Body of pancreas (tissue), 4 donors: ENCODE results near the gene ONECUT2. TPM values are rescaled to one million over a fixed set of nuclear protein-coding genes. Genes with fewer than 3 reads are reported as not detected.
"Not testable (repeated sequence)": the region's sequence is repeated elsewhere in the genome, so short reads cannot be mapped to it uniquely, and the experiment has no call there.

ENCODE experiments used
- ATAC-seq: fragments of 150-250 bp; one replicate; pipeline ENCODE4 v1.9.1; 2016
- DNase-seq, 4 donors: peaks; one replicate each; pipeline ENCODE4 v3.0.0-alpha.2; 2019
- H3K27ac ChIP-seq, 4 donors: fragments of 200-600 bp; sonication (generic); 1 replicate in 3 of 4; 2 replicates in 1 of 4; pipeline versions ENCODE4 v1.5.1 to v1.6.1; 2016 to 2019; ENCODE audit warnings: mild to moderate bottlenecking in 1 of 4, mixed read lengths in 1 of 4, moderate library complexity in 1 of 4
- H3K27me3 ChIP-seq, 2 donors: fragments of 200-600 bp; sonication (generic); one replicate each; pipeline ENCODE4 v1.6.0; 2016; ENCODE audit warnings: mild to moderate bottlenecking in 1 of 2
- H3K36me3 ChIP-seq, 2 donors: fragments of 200-600 bp; sonication (generic); replicated peaks in 1 of 2; 2 replicates each; pipeline ENCODE4 v1.5.1; 2016; ENCODE audit warnings: low read depth in 2 of 2; ENCODE audit not compliant: insufficient read depth in 1 of 2
- H3K4me1 ChIP-seq: fragments of 200-600 bp; sonication (generic); one replicate; pipeline ENCODE4 v1.6.0; 2016
- H3K4me3 ChIP-seq, 2 donors: fragments of 200-600 bp; sonication (generic); 1 replicate in 1 of 2; 2 replicates in 1 of 2; pipeline ENCODE4 v1.5.1; 2016 to 2019
- H3K9me3 ChIP-seq, 3 donors: fragments of 200-600 bp; sonication (generic); 1 replicate in 2 of 3; 2 replicates in 1 of 3; pipeline ENCODE4 v1.5.1; 2016
- POLR2A ChIP-seq, 3 donors: fragments of 450-650 bp; IDR thresholded peaks; one replicate each; pipeline ENCODE4 v1.6.1; 2016; ENCODE audit warnings: antibody characterized with exemption in 3 of 3, mild to moderate bottlenecking in 2 of 3
- WGBS, 2 donors: methylation state at CpG; one replicate each; pipeline ENCODE4 v1.1.5; 2017; 5-methylcytosine and 5-hydroxymethylcytosine counted together
- intact Hi-C: fragments of 100-400 bp; cut with DNase I; formaldehyde crosslinking; loops from one replicate; pipeline ENCODE4 v1.15.1; 2023
- total RNA-seq, 2 donors: library from RNA; depleted of rRNA; stranded (reverse); fragments of >200 nt; gene quantifications; one replicate each; pipeline ENCODE4 v1.1.0, GENCODE V29; 2016
- TF ChIP-seq, protein P1 (sequence below), 7 experiments: fragments of 450-650 bp in 4 of 7; fragments of 200-600 bp in 3 of 7; sonication (generic) in 3 of 7; IDR thresholded peaks; one replicate each; pipeline ENCODE4 v1.5.1; 2016 to 2019; ENCODE audit warnings: antibody characterized with exemption in 7 of 7

Gene ONECUT2
- 1 to 10 TPM; 2.6 to 3.1 TPM for total RNA-seq

DNA sequence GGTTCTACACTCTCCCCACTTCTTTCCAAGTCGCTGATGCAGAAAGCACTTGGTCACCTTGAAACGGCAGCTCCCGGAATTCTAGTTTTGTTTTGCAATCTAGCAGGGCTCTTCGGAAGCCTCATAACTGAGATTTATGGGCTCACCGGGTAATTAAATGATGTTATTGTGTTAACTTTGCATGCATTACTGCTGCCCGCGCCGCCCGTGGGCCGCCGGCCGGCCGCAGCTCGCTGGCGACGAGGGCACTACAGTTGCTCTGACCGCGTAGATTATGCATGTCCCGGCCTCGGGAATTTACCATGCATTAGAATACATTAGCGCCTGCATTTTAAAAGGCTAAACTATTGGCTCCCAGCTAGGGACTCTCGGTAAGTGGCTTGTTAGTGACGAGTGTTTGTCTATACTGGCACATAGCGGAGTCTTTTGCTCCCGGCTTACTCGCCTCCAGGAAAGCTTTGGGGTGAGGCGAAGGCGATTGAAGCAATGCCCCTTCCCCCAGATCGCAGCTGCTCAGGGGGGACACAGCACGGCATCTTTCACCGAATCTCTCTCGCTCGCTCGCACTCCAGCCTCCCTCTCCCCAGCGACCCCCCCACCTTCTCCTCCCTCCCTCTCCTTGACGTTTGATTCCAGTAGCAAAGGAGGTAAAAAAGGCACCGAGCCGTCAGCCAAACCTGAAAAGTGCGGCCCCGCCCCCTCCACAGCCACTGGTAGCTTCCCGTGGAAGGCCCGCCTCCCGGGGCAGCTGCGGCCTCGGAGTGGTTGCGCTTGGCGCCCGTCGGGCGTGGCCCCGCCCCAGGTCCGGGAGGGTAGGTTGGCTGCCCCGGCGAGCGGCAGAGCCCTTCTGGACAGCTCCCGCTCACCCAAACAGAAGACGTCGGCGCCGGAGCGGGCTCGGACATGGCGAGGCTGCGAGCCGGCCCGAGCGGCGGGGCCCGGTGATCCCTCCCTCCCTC lies at the start of gene ONECUT2:
Gene ONECUT2 (plus strand): TSS at position 839 of the 959 bp plus-strand sequence. CDS start 343 bp downstream, outside the sequence.
- TF ChIP-seq, protein P1, sequence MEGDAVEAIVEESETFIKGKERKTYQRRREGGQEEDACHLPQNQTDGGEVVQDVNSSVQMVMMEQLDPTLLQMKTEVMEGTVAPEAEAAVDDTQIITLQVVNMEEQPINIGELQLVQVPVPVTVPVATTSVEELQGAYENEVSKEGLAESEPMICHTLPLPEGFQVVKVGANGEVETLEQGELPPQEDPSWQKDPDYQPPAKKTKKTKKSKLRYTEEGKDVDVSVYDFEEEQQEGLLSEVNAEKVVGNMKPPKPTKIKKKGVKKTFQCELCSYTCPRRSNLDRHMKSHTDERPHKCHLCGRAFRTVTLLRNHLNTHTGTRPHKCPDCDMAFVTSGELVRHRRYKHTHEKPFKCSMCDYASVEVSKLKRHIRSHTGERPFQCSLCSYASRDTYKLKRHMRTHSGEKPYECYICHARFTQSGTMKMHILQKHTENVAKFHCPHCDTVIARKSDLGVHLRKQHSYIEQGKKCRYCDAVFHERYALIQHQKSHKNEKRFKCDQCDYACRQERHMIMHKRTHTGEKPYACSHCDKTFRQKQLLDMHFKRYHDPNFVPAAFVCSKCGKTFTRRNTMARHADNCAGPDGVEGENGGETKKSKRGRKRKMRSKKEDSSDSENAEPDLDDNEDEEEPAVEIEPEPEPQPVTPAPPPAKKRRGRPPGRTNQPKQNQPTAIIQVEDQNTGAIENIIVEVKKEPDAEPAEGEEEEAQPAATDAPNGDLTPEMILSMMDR (IDR thresholded peaks at IDR 0.05) = no peak
- peak in 2 of 3 donors; percentile 31 to 36 for TF ChIP-seq POLR2A (IDR thresholded peaks at IDR 0.05)
- peak; percentile 97 for ATAC-seq
- H3K4me1 ChIP-seq = peaks cover 64% of the 10 kb centered on the region

DNA sequence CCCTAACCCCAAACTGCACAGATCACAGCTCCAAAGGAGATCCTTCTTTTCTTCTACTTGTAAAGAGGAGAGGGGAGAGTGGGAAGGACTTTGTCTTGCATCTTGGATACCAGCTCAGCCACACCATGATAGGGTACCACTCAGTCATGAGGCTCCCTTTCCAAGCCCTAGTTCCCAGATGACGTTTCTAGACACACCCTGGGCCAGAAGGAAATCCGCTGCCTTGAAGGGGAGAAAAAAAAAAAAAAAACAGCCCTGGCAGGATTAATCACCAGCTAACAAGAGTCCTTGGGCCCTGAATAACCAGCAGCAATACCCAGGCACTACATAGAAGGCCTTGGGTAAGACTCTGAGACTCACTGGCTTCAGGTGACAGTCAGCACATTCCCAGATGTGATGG lies 45.9 kb upstream of the ONECUT2 start:
- TF ChIP-seq POLR2A (IDR thresholded peaks at IDR 0.05) = no peak
- TF ChIP-seq, protein P1 (IDR thresholded peaks at IDR 0.05) = no peak
- H3K4me1 ChIP-seq = no peaks in the 10 kb centered on the region
- no peak overlapping the region for H3K27ac ChIP-seq
- 53 to 56% methylated on average over 2 of the region's 2 CpGs for WGBS, 2 donors
- no peaks in the 10 kb centered on the region for H3K36me3 ChIP-seq
- intact Hi-C loops = no loop called here
- ATAC-seq (no peak), DNase-seq (no peak)
- no peaks in the 10 kb centered on the region for H3K27me3 ChIP-seq
- no peak overlapping the region for H3K4me3 ChIP-seq
- H3K9me3 ChIP-seq = no peaks in the 10 kb centered on the region

More for the DNA sequence above, at the start of gene ONECUT2:
- WGBS, 2 donors = 0 to 1% methylated on average over 26 to 67 of the region's 69 CpGs
- no peaks in the 10 kb centered on the region for H3K9me3 ChIP-seq
- H3K27me3 ChIP-seq = peaks cover 6 to 53% of the 10 kb centered on the region in 2 donors
- intact Hi-C loops = loop anchor here (5.0 kb wide), 1 partner anchor 568 kb away; no protein-coding TSS in a partner anchor
- DNase-seq = peak; percentile 95 to 98 (median 96)
- H3K27ac ChIP-seq = no peak within 1 kb of the TSS
- peak within 1 kb of the TSS in 1 of 2 donors; percentile 39 for H3K4me3 ChIP-seq
- no peaks in the 10 kb centered on the region for H3K36me3 ChIP-seq

DNA sequence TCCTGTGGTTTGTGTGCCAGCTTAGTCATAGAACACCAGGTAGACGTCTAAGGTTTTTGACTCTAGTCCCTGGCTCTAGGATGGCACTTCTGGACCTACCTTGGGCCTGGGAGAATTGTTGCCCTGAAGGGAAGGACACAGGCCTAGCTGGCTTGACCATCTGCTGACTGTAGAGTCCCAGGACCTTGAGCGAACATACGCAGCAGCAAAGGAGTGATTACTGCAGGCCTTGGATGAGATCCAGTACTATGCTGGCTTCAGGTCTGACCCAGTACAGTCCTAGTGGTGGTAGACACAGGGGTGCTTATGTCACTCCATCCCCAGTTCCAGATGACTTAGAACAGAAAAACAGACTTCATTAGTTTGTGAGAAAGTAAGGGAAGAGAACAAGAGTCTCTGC lies 45.1 kb upstream of the ONECUT2 start:
- no peak for ATAC-seq
- H3K4me1 ChIP-seq = no peaks in the 10 kb centered on the region
- TF ChIP-seq POLR2A (IDR thresholded peaks at IDR 0.05) = no peak
- TF ChIP-seq, protein P1 (IDR thresholded peaks at IDR 0.05) = no peak

DNA sequence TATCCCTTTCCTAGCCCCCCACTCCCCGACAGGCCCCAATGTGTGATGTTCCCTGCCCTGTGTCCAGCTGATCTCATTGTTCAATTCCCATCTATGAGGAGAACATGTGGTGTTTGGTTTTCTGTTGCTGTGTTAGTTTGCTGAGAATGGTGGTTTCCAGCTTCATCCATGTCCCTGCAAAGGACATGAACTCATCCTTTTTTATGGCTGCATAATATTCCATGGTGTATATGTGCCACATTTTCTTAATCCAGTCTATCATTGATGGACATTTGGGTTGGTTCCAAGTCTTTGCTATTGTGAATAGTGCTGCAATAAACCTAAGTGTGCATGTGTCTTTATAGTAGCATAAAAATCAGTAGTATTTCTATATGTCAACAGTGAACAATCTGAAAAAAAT lies 40.4 kb upstream of the ONECUT2 start:
- H3K36me3 ChIP-seq, ATAC-seq, DNase-seq, H3K4me3 ChIP-seq, H3K4me1 ChIP-seq, H3K27ac ChIP-seq, H3K27me3 ChIP-seq, intact Hi-C loops, H3K9me3 ChIP-seq: not testable (repeated sequence)
- 55 to 88% methylated on average over 1 of the region's 1 CpG for WGBS, 2 donors

More for the DNA sequence above, 45.1 kb upstream of the ONECUT2 start:
- H3K9me3 ChIP-seq = no peaks in the 10 kb centered on the region
- no peak overlapping the region for H3K4me3 ChIP-seq
- 22 to 30% methylated on average over 3 of the region's 3 CpGs for WGBS, 2 donors
- H3K36me3 ChIP-seq = no peaks in the 10 kb centered on the region
- intact Hi-C loops = no loop called here
- DNase-seq = no peak
- H3K27me3 ChIP-seq = no peaks in the 10 kb centered on the region
- no peak overlapping the region for H3K27ac ChIP-seq

DNA sequence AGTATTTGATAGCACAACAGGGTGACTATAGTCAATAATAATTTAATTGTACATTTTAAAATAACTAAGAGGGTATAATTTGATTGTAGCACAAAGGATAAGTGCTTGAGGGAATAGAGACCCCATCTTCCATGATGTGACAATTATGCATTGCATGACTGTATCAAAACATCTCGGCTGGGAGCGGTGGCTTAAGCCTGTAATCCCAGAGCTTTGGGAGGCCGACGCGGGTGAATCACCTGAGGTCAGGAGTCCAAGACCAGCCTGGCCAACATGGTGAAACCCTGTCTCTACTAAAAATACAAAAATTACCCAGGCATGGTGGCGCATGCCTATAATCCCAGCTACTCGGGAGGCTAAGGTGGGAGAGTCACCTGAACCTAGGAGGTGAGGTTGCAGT lies 38.3 kb upstream of the ONECUT2 start:
- ATAC-seq, H3K27me3 ChIP-seq, H3K36me3 ChIP-seq, H3K27ac ChIP-seq, H3K4me3 ChIP-seq, intact Hi-C loops, H3K9me3 ChIP-seq, H3K4me1 ChIP-seq, DNase-seq: not testable (repeated sequence)
- WGBS, 2 donors = 83 to 86% methylated on average over 7 of the region's 7 CpGs
